Activated effector memory CD4-positive, alpha-beta T cell treated with anti-CD3 and anti-CD28 coated beads, Interleukin-2, amount 50 U/mL, for 16 hours (primary cell): Measurements from ENCODE around the gene ARHGAP27.

ENCODE experiments used
- DNase-seq: peaks from one replicate; pipeline ENCODE4 v3.0.0-alpha.2; 2020

The ARHGAP27 gene

DNA sequence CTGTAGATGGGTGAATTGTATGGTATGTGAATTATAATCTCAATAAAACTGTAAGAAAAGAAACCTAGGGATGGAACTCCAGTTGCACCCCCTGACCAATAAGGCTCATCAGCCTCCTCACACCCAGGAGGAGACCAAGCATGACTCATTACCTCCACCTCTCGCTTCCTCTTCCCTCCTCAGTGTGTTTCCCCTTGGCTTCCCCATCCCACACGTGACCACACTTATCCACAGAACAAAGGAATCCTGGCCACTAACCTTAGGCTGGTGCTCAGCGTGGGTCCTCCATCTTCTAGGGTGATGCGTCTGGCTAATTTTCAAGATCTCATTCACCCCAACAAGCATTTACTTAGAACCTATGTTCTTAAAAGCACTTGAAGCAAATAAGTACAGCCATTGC, 79.6 kb downstream of the ARHGAP27 start:
- peak; percentile 72 for DNase-seq

DNA sequence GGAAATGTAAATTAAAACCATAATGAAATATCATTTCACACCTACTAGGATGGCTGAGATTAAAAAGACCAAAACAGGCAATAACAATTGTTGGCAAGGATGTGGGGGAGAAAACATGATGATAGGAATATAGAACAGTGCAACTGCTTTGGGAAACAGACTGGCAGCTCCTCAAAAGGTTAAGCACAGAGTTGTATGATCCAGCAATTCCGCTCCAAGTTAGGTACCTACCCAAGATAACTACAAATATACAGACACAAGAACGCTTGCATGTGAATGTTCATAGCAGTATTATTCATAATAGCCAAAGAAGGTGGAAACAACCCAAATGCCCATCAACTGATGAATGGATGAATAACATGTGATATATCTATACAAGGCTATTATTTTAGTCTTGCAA, 80.8 kb downstream of the ARHGAP27 start:
- no peak for DNase-seq

DNA sequence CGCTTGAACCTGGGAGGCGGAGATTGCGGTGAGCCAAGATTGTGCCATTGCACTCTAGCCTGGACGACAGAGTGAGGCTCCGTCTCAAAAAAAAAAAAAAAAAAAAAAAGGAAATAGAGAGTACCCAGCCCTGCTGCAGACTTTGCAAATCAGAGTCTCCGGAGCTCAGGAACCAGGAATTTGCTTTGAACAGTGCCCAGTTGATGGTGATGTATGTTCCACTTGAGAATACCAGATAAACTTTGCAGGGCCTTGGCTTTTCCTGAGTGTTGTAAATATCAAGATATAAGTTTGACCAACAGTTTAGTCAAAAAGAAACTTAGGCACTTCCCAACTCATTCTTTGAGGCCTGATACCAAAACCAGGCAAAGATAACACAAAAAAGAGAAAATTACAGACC, 85.2 kb downstream of the ARHGAP27 start:
- DNase-seq: no peak

DNA sequence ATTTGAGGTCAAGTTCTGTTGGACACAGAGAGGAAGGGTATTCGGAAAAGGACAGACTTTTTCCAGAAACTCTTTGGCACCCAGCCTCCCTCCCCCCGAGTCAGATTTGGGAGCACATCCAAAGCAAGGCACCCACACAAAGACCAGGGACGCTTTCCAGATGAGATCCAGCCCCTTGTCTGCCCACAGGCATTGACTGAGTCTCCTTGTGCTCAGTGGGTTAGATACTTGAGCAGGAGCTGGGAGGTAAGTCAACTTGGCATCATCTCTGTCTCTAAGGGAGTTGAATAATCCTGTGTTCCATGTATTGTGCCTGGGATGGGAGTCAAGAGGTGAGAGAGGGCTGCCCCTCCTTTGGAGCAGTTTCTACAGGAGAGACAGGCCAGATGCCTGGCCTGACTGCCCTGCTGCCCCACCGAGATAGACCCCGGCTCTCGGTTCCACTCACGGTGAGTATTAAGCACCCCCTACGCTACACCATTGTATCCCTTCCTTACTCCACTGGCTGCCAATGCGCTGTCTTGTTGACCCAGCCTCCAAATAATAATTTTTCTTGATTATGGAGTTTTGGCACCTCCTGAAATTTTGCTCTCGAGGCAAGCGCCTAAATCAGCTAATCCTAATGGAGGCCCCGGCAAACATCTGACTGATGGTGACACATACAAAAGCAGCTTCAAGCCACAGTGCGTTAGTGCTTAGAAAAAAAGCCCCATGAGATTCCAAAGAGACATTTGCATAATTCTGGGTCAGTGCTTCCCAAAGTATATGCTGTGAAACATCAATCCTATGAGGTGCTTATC, 86.3 kb downstream of the ARHGAP27 start:
- DNase-seq: peak; percentile 6

DNA sequence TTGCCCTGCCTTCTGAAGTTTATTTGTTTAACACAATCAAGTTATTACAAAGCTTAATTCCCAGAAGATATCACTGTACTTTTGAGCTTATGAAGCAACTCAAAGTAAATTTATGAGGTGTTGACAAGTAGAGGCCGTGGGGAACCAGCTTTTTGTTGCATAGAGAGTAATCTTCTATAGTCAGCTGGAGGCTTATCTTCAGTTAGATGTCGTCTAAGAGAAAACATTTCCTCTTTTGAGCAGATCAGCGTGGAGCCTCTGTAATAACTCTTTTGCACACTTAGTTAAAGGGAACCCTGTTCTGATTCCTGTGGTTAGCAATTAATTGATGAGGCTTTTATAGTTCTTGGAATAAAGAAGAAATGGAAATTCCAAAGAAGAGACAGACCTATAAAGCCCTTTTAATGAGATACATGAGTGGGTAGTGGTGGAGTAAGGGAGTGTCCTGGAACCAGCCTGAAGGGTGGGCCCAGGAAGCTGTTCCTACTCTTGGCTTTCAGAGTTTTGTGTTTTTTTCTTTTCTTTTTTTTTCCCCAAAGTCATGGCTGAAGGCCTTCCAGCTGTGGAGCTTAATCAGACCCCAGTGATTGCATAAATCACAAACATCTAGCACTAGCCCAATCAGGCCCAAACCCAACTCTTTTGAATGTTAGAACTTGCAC, 87.0 kb downstream of the ARHGAP27 start:
- peak; percentile 19 for DNase-seq

DNA sequence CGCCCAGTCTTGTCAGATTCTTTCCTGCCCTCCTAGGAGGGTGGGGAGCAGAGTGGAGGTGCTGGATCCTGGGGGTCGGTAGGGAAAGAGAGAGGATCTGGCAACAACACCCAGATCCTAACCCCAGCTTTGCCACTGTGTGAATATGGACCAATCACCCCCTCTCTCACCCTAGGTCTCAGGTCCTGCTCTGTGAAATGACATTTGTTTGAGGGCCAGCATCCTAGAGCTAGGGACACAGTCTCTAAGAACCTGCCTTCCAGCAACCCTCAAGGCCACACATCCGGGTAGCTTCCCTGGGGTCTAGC, 87.5 kb downstream of the ARHGAP27 start:
- DNase-seq: peak; percentile 19

DNA sequence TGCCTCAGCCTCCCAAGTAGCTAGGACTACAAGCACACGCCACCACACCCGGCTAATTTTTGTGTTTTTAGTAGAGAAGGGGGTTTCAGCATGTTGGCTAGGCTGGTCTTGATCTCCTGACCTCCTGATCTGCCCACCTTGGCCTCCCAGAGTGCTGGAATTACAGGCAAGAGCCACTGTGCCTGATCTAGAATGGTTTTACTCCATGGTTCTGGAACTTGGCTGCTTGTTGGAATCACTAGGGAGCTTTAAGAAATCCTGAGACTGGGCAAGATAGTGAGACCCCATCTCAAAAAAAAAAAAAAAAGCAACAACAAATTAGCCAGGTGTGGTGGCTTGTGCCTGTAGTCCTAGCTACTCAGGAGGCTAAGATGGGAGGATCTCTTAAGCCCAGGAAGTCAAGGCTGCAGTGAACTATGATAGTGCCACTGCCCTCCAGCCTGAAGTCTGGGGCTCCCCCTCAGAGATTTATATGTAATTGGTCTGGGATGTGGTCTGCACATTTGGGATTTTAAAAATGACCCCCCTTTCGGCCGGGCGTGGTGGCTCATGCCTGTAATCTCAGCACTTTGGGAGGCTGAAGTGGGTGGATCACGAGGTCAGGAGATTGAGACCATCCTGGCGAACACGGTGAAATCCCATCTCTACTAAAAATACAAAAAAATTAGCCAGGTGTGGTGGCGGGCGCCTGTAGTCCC, 88.6 kb downstream of the ARHGAP27 start:
- peak; percentile 13 for DNase-seq
